Right forelimb (tissue), 1 donor: ENCODE measurements around the gene SLC16A2.
A peak's percentile ranks its signal among the peaks of the same experiment; 100 is the strongest.

Experiments used
- DNase-seq: peaks from one replicate; pipeline ENCODE4 v3.0.0-alpha.2; 2018

Gene SLC16A2

GRCh38 chrX:74540635-74541249 is 119.4 kb downstream of the SLC16A2 start:
- DNase-seq: no peak

GRCh38 chrX:74545880-74546523 is 124.7 kb downstream of the SLC16A2 start:
- DNase-seq: no peak

GRCh38 chrX:74546984-74547383 is 125.7 kb downstream of the SLC16A2 start:
- no peak for DNase-seq

- peak; percentile 87 for DNase-seq
Measured at GRCh38 chrX:74550295-74550802, 129.1 kb downstream of the SLC16A2 start.

GRCh38 chrX:74551934-74552333 is 130.6 kb downstream of the SLC16A2 start:
- no peak for DNase-seq

GRCh38 chrX:74557378-74557777 is 136.1 kb downstream of the SLC16A2 start:
- no peak for DNase-seq

- DNase-seq: no peak
Measured at GRCh38 chrX:74578137-74578536, 156.8 kb downstream of the SLC16A2 start.

- DNase-seq: no peak
Measured at GRCh38 chrX:74579597-74580198, 158.4 kb downstream of the SLC16A2 start.
